HCT116 (cell line): ENCODE results near the gene FAR2.

ENCODE experiments used
- ZNF274 ChIP-seq: fragments of 200-500 bp; sonication (Bioruptor generic); IDR thresholded peaks from 2 replicates; pipeline ENCODE4 v1.6.1; 2014; ENCODE audit warnings: mild to moderate bottlenecking, low read depth, low read length, inconsistent platforms
- TF ChIP-seq, protein P1 (sequence below), 3 experiments: fragments of 200-600 bp in 1 of 3; sonication (generic) in 1 of 3; IDR thresholded peaks in 2 of 3; conservative IDR thresholded peaks in 1 of 3; 2 replicates each; pipeline ENCODE4 v1.5.1; 2012 to 2017; ENCODE audit warnings: low read depth in 2 of 3, low read length in 2 of 3, antibody characterized with exemption in 1 of 3, borderline replicate concordance in 1 of 3, control low read depth in 1 of 3, mild to moderate bottlenecking in 1 of 3, mixed read lengths in 1 of 3, mixed run types in 1 of 3, moderate library complexity in 1 of 3; ENCODE audit not compliant: insufficient read depth in 1 of 3

DNA sequence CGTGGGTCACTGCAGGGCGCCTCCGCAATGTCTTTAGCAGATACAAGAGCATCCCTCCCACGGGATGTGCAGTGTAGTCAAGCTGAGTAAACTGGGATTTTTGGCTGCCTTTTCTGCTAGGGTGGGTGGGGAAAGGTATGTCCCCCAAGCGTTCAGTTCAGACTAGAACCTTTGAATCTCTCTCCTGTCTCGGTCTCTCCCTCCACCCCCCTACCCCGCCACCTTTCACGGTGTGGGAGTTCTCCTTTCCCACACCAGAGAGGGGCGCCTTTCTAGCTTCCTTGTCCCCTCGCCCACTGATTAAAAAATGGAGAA, 525 bp upstream of the FAR2 start:
- TF ChIP-seq ZNF274: no peak
- TF ChIP-seq, protein P1, sequence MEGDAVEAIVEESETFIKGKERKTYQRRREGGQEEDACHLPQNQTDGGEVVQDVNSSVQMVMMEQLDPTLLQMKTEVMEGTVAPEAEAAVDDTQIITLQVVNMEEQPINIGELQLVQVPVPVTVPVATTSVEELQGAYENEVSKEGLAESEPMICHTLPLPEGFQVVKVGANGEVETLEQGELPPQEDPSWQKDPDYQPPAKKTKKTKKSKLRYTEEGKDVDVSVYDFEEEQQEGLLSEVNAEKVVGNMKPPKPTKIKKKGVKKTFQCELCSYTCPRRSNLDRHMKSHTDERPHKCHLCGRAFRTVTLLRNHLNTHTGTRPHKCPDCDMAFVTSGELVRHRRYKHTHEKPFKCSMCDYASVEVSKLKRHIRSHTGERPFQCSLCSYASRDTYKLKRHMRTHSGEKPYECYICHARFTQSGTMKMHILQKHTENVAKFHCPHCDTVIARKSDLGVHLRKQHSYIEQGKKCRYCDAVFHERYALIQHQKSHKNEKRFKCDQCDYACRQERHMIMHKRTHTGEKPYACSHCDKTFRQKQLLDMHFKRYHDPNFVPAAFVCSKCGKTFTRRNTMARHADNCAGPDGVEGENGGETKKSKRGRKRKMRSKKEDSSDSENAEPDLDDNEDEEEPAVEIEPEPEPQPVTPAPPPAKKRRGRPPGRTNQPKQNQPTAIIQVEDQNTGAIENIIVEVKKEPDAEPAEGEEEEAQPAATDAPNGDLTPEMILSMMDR (IDR thresholded peaks at IDR 0.05 in 2 of 3, conservative IDR thresholded peaks at IDR 0.05 in 1 of 3; ENCODE audit: borderline replicate concordance in 1 of 3, insufficient read depth in 1 of 3, low read depth in 2 of 3, low read length in 2 of 3): 0 out of 6 replicates have a peak, but pooled peaks of 1 of the 3 experiments have one; percentile 6
